ENCODE measurements around the gene ABHD17A.

ABHD17A gene

DNA sequence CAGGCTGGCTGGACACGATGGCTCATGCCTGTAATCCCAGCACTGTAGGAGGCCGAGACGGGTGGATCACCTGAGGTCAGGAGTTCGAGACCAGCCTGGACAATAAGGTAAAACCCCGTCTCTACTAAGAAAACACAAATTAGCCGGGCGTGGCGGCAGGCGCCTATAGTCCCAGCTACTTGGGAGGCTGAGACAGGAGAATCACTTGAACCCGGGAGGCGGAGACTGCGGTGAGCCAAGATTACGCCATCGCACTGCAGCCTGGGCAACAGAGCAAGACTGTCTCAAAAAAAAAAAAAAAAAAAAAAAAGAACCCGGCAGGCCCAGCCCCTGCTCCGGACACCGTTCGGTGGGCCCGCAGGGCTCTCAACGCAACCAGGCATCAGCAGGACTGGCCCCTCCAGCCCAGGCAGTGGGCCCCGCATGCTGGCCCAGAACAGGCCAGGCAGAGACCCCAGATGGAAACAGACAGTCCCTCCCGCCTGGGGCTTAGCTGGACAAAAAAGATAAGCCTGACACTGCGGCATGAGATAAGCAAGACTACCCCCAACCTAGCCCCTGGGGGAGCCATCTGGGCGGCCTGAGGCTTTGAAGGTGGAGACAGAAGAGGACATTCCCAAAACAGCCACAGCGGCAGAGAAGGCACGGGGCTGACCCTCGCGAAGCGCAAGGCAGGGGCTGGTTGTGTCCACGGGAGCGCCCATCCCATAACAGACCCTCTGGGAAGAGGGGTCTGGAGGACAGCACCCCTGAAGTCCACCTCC is 48.7 kb downstream of the ABHD17A start:
- no peak for DNase-seq

DNA sequence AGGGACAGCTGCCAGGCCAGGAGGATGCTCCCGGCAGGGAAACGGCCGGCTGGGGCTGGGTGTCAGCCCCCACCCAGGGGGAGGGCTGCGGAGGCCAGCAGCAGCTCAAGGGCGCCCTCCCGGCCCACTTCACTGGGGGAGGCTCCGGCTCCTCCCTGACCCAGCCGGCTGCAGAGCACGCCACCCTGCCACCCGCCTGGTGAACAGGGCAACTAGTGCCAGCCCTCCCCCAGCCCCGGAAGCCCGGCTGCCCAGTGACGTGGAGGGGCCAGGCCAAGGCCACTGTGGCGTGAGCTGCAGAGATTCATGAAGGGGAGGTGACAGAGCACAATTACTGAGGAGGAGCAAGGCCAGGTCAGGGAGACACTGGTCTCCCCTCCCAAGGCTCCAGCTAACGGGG is 51.8 kb downstream of the ABHD17A start:
- no peak for DNase-seq

DNA sequence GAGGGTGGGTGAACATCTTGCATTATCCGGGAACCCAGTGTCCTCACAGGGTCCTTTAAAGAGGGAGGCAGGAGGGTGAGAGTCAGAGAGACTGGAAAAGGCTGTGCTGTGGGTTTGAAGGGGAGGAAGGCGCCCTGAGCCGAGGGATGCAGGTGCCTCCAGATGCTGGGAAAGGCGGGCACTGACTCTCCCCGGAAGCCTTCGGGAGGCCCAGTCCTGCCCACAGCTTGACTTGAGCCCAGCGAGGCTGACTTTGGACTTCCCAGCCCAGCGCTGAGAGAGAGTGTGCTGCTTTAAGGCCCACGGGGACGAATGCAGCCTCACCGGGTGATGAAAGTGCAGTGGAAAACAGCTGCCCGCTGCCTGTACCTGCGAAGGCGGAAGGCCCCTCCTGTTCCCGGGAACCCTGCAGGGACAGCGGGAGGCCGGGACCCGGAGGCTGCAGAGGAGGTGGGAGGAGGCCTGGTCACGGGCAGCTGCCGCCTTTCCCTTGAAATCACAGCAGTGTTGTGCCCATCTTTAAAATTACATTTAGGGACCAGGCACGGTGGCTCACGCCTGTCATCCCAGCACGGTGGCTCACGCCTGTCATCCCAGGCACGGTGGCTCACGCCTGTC is 53.1 kb downstream of the ABHD17A start:
- DNase-seq: no peak

DNA sequence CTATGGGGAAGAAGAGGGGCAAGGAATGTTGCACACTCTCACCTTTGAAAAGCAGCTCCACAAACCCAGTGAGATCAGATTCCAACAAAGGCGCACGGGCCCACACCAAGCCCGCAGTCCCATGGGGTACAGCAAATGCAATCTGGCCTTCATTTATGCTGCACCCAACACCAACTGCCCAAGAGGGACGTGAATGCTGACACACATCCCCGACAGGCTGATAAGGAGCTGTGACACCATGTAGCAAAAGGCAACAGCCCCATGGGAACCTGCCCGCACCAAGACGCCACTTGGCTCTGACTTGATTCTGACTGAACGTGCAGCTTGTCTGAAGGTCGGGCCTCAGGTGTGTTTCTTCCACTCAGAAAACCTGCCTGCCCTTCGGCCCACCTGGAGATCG is 54.3 kb downstream of the ABHD17A start:
- no peak for DNase-seq

DNA sequence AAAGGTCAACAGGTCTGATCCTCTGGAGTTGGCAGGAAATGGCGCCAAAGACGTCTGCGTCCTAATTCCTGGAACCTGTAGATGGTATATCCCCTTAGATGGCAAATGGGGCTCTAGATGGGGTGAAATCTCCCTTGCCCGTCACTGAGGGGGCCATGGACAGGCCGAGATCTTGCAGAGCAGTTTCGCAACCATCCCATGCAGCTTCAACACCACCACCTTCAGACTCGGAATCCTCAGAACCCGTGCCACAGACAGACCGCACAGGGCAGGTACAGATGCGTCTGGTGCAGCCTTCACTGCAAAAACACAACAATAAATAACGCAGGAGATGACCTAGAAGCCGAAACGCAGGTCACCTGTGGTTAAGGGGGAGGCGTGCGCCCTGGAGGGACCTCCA is 54.7 kb downstream of the ABHD17A start:
- no peak for DNase-seq

DNA sequence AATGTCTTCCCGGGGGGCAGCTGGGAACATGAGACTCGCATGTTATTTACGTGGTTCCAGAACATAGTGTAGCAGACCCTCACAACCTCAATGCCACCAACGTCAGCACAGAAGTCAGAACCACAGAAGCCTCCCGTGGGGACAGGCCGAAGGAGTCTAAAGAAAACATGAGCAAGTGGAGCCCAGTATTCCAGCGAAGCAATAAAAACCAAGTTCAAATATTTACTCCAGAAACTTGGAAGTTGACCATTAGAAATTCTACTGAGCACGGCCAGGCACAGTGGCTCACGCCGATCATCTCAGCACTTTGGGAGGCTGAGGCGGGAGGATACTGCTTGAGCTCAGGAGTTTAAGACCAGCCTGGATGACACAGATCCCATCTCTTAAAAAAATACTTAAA is 55.3 kb downstream of the ABHD17A start:
- no peak for DNase-seq

DNA sequence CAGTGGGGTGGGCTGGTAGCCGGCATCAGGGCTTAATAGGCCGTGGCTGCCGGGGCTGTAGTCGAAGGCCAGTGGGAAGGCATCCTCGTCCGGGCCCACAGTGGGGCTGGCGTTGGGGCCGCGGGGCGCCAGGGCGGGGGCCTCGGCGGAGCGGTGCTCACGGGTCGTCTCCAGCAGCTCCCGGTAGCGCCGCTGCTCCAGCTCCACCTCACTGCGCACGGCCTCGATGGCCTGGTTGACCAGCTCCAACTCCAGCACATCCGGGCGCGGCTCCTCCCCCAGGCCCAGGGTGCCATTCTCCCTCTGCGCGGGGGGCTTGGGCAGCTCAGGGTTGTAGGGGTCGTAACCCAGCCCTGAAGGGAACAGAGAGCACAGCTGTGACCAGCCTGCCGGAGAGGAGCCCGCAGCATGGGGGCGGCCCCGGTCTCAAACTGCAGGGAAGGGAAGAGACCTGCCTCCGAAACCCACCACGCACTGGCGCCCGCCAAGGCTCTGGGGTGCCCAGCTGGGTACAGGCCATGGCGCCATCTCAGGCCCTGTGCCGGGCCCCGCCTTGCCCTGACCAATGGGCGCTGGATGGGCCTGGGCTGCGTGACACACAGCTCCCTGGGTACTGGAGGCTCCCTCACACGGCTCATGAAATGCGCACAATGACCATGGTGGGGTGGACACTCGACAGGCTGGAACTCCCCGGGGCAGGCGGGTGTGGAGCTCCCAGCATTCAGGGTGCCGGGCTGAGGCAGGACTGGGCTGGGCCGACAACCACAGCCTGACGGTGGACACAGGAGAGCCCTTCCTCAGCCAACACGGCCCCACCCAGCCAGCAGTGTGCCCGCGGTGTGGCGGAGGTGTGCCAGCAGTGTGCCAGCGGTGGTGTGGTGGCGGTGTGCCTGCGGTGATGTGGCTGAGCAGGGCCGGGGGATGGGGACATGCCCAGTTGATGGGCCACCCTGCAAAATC is 56.7 kb downstream of the ABHD17A start:
- DNase-seq: no peak

DNA sequence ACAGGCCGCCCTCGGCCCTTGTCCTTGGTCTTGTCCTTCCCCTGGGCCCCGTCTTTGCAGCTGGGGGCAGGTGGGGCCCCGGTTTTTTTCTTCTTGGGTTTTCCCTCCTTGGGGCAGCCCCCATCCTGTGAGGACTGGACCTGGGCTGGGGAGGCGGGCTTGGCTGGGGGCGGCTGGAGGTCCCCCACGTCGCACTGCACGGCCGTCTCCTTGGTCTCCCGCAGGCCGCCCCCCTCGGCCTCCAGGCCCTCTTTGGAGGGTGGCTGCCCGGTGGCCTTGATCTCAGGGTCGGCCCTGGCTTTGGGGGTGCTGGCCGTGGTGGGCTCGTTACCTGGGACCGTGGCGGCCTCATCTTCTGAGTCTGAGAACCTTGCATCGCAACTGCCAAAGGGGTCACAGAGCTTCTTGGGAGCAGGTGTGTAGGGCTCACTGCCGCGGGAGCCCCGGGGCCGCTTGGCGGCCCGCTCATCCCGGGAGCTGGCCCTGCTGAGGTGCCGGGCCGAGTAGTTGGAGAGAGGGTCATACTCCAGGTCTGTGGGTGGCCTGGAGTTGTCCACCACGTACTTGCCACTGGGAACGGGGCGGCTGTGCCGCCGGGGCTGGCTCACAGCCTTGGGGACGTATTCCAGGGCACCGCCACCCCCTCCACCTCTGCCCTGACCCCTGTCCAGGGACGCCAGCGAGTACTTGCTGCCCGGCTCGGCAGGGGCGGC is 57.6 kb downstream of the ABHD17A start:
- no peak for DNase-seq
